ENCODE results near the gene STARD4. TPM values are rescaled to one million over a fixed set of nuclear protein-coding genes. Genes with fewer than 3 reads are reported as not detected.

STARD4 gene, protein sequence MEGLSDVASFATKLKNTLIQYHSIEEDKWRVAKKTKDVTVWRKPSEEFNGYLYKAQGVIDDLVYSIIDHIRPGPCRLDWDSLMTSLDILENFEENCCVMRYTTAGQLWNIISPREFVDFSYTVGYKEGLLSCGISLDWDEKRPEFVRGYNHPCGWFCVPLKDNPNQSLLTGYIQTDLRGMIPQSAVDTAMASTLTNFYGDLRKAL
- total RNA-seq, result 10 to 100 TPM; 14.9 to 15.2 TPM
- polyA plus RNA-seq (2013, experiment 1 of 2), result 13.7 TPM
- polyA plus RNA-seq (2013, experiment 2 of 2), result 16.9 TPM
- total RNA-seq, result 12.8 to 308 (median 48.2) reads per million in 172 experiments

DNA sequence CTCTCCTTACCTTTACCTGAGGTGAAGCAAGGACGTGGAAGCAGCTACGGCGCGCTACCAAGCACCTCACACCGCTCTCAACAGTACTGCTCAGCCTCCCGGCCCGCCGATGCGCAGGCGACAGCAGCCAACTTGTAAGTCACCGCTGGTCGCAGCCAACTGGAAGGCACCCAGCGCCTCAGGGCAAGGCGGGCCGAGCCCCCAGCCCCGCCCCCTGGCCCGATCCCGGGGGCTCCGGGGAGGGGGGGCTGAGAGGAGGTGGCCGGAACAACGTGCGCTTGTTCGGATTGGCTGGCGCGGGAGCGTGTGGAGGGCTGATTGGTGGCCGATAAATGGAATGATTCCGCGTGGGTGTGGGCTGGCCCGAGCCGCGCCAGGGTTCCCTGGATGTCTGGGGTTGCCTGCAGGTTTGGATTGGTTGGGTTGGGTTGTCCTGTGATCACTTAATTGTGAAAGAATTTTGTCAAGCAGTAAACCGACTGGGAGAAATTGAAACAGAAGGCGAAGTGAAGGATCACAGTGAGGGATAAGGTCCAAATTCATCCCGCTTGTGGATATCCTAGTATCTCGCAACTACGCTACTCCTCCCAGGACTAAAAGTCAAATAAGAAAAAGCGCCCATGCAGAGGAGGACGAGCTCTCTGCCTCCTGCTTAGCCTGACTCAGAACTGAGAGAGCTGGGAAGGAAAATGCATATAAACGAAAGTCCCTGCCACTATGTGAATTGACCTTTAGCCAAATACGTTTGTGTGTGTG lies at the start of gene STARD4:
STARD4 (minus strand) TSS at position 161 of the 756 bp plus-strand sequence. CDS start 5,102 bp downstream, outside the sequence.
- peaks cover 10% of the 10 kb centered on the region for H3K36me3 Mint-ChIP-seq (ENCODE audit: low read depth)
- DNase-seq (peak; percentile 87 to 98 (median 93)), ATAC-seq (ENCODE audit: poor library complexity) (peak; percentile 93)
- Histone ChIP-seq H3K27ac (ENCODE audit: low read depth in 1 of 2, low read length in 2 of 2) (peak within 1 kb of the TSS; percentile 66 to 80), H3K4me3 (ENCODE audit: low read length) (peak within 1 kb of the TSS; percentile 90), H3K27me3 (ENCODE audit: control insufficient read depth in 1 of 2, insufficient read depth in 2 of 2, low read length in 2 of 2) (no peaks in the 10 kb centered on the region), H3K36me3 (ENCODE audit: insufficient read depth, low read length) (no peaks in the 10 kb centered on the region), H3K4me1 (ENCODE audit: insufficient read depth, low read length) (peaks cover 15% of the 10 kb centered on the region), H3K9me3 (ENCODE audit: control insufficient read depth in 1 of 2, insufficient read depth in 1 of 2, low read length in 2 of 2) (no peaks in the 10 kb centered on the region)
- POLR2A ChIA-PET, result interaction anchor here (0.7 to 1.8 kb wide), 8 partner anchors 8 to 1811 kb away, joined by 3 to 4 read pairs (median 4); partner anchors contain the start of gene CAMK4
- H3K9me3 Mint-ChIP-seq, result no peaks in the 10 kb centered on the region
- intact Hi-C loops (cut with DNase I, micrococcal nuclease), result loop anchor here in 1 of 2 experiments (1.0 kb wide), 1 partner anchor 18 kb away; no protein-coding TSS in a partner anchor
- H3K4me1 Mint-ChIP-seq (ENCODE audit: low read depth), result peaks cover 32% of the 10 kb centered on the region
- H3K4me3 Mint-ChIP-seq, result peak within 1 kb of the TSS; percentile 95
- no peaks in the 10 kb centered on the region for H3K27me3 Mint-ChIP-seq
- TF ChIP-seq, protein P1, sequence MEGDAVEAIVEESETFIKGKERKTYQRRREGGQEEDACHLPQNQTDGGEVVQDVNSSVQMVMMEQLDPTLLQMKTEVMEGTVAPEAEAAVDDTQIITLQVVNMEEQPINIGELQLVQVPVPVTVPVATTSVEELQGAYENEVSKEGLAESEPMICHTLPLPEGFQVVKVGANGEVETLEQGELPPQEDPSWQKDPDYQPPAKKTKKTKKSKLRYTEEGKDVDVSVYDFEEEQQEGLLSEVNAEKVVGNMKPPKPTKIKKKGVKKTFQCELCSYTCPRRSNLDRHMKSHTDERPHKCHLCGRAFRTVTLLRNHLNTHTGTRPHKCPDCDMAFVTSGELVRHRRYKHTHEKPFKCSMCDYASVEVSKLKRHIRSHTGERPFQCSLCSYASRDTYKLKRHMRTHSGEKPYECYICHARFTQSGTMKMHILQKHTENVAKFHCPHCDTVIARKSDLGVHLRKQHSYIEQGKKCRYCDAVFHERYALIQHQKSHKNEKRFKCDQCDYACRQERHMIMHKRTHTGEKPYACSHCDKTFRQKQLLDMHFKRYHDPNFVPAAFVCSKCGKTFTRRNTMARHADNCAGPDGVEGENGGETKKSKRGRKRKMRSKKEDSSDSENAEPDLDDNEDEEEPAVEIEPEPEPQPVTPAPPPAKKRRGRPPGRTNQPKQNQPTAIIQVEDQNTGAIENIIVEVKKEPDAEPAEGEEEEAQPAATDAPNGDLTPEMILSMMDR (IDR thresholded peaks at IDR 0.05), result no peak
- peak within 1 kb of the TSS; percentile 86 for H3K27ac Mint-ChIP-seq
- CTCF ChIA-PET, result interaction anchor here (1.0 to 3.8 kb wide), 2 partner anchors 18 to 19 kb away, joined by 3 to 24 read pairs; no protein-coding TSS in a partner anchor

- Mint-ChIP-seq H3K27me3 (peaks cover 10% of the 10 kb centered on the region), H3K4me3 (no peak overlapping the region), H3K27ac (no peak overlapping the region), H3K9me3 (peaks cover 7% of the 10 kb centered on the region), H3K36me3 (ENCODE audit: low read depth) (no peaks in the 10 kb centered on the region), H3K4me1 (ENCODE audit: low read depth) (no peaks in the 10 kb centered on the region)
- intact Hi-C loops (cut with DNase I, micrococcal nuclease), result no loop called here
- no peak overlapping the region for H3K27ac ChIP-seq (ENCODE audit: low read depth in 1 of 2, low read length in 2 of 2)
- ChIA-PET CTCF (no interaction called here), POLR2A (no interaction called here)
- no peaks in the 10 kb centered on the region for H3K4me1 ChIP-seq (ENCODE audit: insufficient read depth, low read length)
- DNase-seq (no peak), ATAC-seq (ENCODE audit: poor library complexity) (no peak)
- H3K36me3 ChIP-seq (ENCODE audit: insufficient read depth, low read length), result no peaks in the 10 kb centered on the region
- no peaks in the 10 kb centered on the region for H3K27me3 ChIP-seq (ENCODE audit: control insufficient read depth in 1 of 2, insufficient read depth in 2 of 2, low read length in 2 of 2)
- no peak overlapping the region for H3K4me3 ChIP-seq (ENCODE audit: low read length)
- TF ChIP-seq, protein P1 (IDR thresholded peaks at IDR 0.05), result no peak
- no peaks in the 10 kb centered on the region for H3K9me3 ChIP-seq (ENCODE audit: control insufficient read depth in 1 of 2, insufficient read depth in 1 of 2, low read length in 2 of 2)
Observed at GRCh38 chr5:111559680-111560079, 47.3 kb upstream of the STARD4 start.

GRCh38 chr5:111557686-111558085 lies 45.4 kb upstream of the STARD4 start:
- Mint-ChIP-seq H3K27ac (no peak overlapping the region), H3K4me1 (ENCODE audit: low read depth) (no peaks in the 10 kb centered on the region), H3K4me3 (no peak overlapping the region), H3K36me3 (ENCODE audit: low read depth) (no peaks in the 10 kb centered on the region), H3K9me3 (peaks cover 7% of the 10 kb centered on the region), H3K27me3 (peaks cover 9% of the 10 kb centered on the region)
- Histone ChIP-seq H3K27ac (ENCODE audit: low read depth in 1 of 2, low read length in 2 of 2) (no peak overlapping the region), H3K9me3 (ENCODE audit: control insufficient read depth in 1 of 2, insufficient read depth in 1 of 2, low read length in 2 of 2) (no peaks in the 10 kb centered on the region), H3K4me1 (ENCODE audit: insufficient read depth, low read length) (no peaks in the 10 kb centered on the region), H3K4me3 (ENCODE audit: low read length) (no peak overlapping the region), H3K27me3 (ENCODE audit: control insufficient read depth in 1 of 2, insufficient read depth in 2 of 2, low read length in 2 of 2) (no peaks in the 10 kb centered on the region), H3K36me3 (ENCODE audit: insufficient read depth, low read length) (no peaks in the 10 kb centered on the region)
- intact Hi-C loops (cut with DNase I, micrococcal nuclease), result no loop called here
- POLR2A ChIA-PET, result no interaction called here
- CTCF ChIA-PET, result no interaction called here
- TF ChIP-seq, protein P1 (IDR thresholded peaks at IDR 0.05), result no peak
- ATAC-seq (ENCODE audit: poor library complexity) (no peak), DNase-seq (no peak)

Measured in CD4-positive, alpha-beta T cell (primary cell).